Progenitor cell of endocrine pancreas (in vitro differentiated cells): Measurements from ENCODE around the gene GNAZ. TPM values are rescaled to one million over a fixed set of nuclear protein-coding genes. Genes with fewer than 3 reads are reported as not detected.

Experiments
- DNase-seq: peaks from one replicate; pipeline ENCODE4 v3.0.0; 2021; ENCODE audit warnings: low spot score; ENCODE audit not compliant: unreplicated experiment
- H3K27ac Mint-ChIP-seq: 2 replicates; pipeline ENCODE4 v1.8.0; 2021; ENCODE audit warnings: mild to moderate bottlenecking, moderate library complexity, mixed read lengths
- H3K27me3 Mint-ChIP-seq: 2 replicates; pipeline ENCODE4 v1.8.0; 2021; ENCODE audit warnings: mixed read lengths
- H3K36me3 Mint-ChIP-seq: 2 replicates; pipeline ENCODE4 v1.8.0; 2022; ENCODE audit warnings: mixed read lengths; ENCODE audit not compliant: insufficient read depth
- H3K4me1 Mint-ChIP-seq: 2 replicates; pipeline ENCODE4 v1.8.0; 2021; ENCODE audit warnings: low read depth, mixed read lengths
- H3K4me3 Mint-ChIP-seq: 2 replicates; pipeline ENCODE4 v1.8.0; 2021; ENCODE audit warnings: low read depth, mild to moderate bottlenecking, moderate library complexity, mixed read lengths
- H3K9me3 Mint-ChIP-seq: 2 replicates; pipeline ENCODE4 v1.8.0; 2021; ENCODE audit warnings: low read depth, mixed read lengths
- CTCF ChIP-seq: fragments of 200-600 bp; sonication (generic); IDR thresholded peaks from one replicate; pipeline ENCODE4 v1.5.0; 2021; ENCODE audit warnings: antibody characterized with exemption, mild to moderate bottlenecking; ENCODE audit not compliant: unreplicated experiment
- total RNA-seq: library from RNA; stranded (reverse); gene quantifications from 2 replicates; pipeline ENCODE4 v1.2.1, GENCODE V29; 2021

Gene GNAZ
- total RNA-seq, 1 donor from 2014 or later, result 19.2 TPM

- Mint-ChIP-seq H3K4me1 (no peaks in the 10 kb centered on the region), H3K27ac (no peak overlapping the region)
Observed at GRCh38 chr22:23113847-23114720, 43.8 kb downstream of the GNAZ start.

GRCh38 chr22:23114721-23115020 lies 44.4 kb downstream of the GNAZ start:
- no peak overlapping the region for H3K4me3 Mint-ChIP-seq
- DNase-seq, result no peak
- no peaks in the 10 kb centered on the region for H3K27me3 Mint-ChIP-seq
- no peak overlapping the region for H3K27ac Mint-ChIP-seq
- no peaks in the 10 kb centered on the region for H3K36me3 Mint-ChIP-seq
- H3K9me3 Mint-ChIP-seq, result no peaks in the 10 kb centered on the region
- no peaks in the 10 kb centered on the region for H3K4me1 Mint-ChIP-seq
- no peak for TF ChIP-seq CTCF

More at GRCh38 chr22:23113847-23114720, 43.8 kb downstream of the GNAZ start:
- Mint-ChIP-seq H3K9me3 (no peaks in the 10 kb centered on the region), H3K4me3 (no peak overlapping the region), H3K27me3 (no peaks in the 10 kb centered on the region), H3K36me3 (no peaks in the 10 kb centered on the region)
- no peak for DNase-seq
- no peak for TF ChIP-seq CTCF

GRCh38 chr22:23115369-23115768 lies 45.0 kb downstream of the GNAZ start:
- no peak for TF ChIP-seq CTCF
- Mint-ChIP-seq H3K4me1 (no peaks in the 10 kb centered on the region), H3K27ac (no peak overlapping the region), H3K4me3 (no peak overlapping the region), H3K27me3 (no peaks in the 10 kb centered on the region), H3K9me3 (no peaks in the 10 kb centered on the region), H3K36me3 (no peaks in the 10 kb centered on the region)
- no peak for DNase-seq

GRCh38 chr22:23115825-23116494 lies 45.6 kb downstream of the GNAZ start:
- no peaks in the 10 kb centered on the region for H3K4me1 Mint-ChIP-seq
- no peaks in the 10 kb centered on the region for H3K36me3 Mint-ChIP-seq
- no peaks in the 10 kb centered on the region for H3K27me3 Mint-ChIP-seq
- H3K27ac Mint-ChIP-seq, result no peak overlapping the region
- no peak for DNase-seq
- no peaks in the 10 kb centered on the region for H3K9me3 Mint-ChIP-seq
- no peak for TF ChIP-seq CTCF
- H3K4me3 Mint-ChIP-seq, result no peak overlapping the region

- Mint-ChIP-seq H3K4me3 (no peak overlapping the region), H3K9me3 (no peaks in the 10 kb centered on the region), H3K27me3 (no peaks in the 10 kb centered on the region), H3K36me3 (no peaks in the 10 kb centered on the region), H3K27ac (no peak overlapping the region), H3K4me1 (no peaks in the 10 kb centered on the region)
- no peak for DNase-seq
- no peak for TF ChIP-seq CTCF
Observed at GRCh38 chr22:23116506-23117263, 46.4 kb downstream of the GNAZ start.
